ENCODE results near the gene SLC12A7.

- no peak for TF ChIP-seq EZH2 (IDR thresholded peaks at IDR 0.05; ENCODE audit: borderline replicate concordance, low read length)
- TF ChIP-seq CTCF (conservative IDR thresholded peaks at IDR 0.05 in 1 of 2, IDR thresholded peaks at IDR 0.05 in 1 of 2; ENCODE audit: extremely low read depth in 1 of 2, insufficient read depth in 1 of 2, low read depth in 1 of 2, low read length in 2 of 2), result no peak
Measured at GRCh38 chr5:1039706-1040260, 72.1 kb downstream of the SLC12A7 start.

Measured in mammary epithelial cell (primary cell).